Measurements from ENCODE around the gene NCAPD2.
A peak's percentile ranks its signal among the peaks of the same experiment; 100 is the strongest.
"Not testable (repeated sequence)": the region's sequence is repeated elsewhere in the genome, so short reads cannot be mapped to it uniquely, and the experiment has no call there.

The NCAPD2 gene

GRCh38 chr12:6492838-6493496, 935 bp upstream of the NCAPD2 start, which contains the start of gene MRPL51:
TSS of gene MRPL51 (minus strand) at chr12:6493262. CDS start at chr12:6493136, 126 bp downstream.
- DNase-seq (ENCODE audit: low read depth) = peak; percentile 90

GRCh38 chr12:6494258-6494743, 399 bp downstream of the NCAPD2 start:
- DNase-seq (ENCODE audit: low read depth) = no peak

DNA sequence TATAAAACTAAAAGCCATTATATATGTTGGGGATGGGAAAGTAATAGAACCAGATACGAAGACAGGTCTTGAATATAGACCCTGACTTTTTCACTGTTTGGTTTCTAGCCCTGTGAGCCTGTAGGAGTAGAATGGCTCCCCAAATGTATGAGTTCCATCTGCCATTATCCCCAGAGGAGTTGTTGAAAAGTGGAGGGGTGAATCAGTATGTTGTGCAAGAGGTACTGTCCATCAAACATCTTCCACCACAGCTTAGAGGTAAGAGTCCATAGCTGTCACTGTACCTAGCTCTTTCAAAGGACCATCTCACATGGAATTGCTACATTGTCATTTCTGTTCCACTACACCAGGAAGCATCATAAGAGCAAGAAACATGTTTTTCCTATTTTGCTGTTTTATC, 1.1 kb downstream of the NCAPD2 start:
- no peak for DNase-seq (ENCODE audit: low read depth)

DNA sequence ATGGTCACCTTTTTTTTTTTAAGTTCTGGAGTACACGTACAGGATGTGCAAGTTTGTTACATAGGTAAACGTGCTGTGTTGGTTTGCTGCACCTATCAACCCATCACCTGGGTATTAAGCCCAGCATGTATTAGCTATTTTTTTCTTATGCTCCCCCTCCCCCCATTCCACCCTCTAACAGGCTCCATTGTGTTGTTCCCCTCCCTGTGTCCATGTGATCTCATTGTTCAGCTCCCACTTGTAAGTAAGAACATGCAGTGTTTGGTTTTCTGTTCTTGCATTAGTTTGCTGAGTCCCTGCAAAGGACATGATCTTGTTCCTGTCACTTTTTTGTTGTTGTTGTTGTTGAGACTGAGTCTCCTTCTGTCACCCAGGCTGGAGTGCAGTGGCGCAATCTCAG, 3.4 kb downstream of the NCAPD2 start:
- DNase-seq (ENCODE audit: low read depth) = not testable (repeated sequence)

- DNase-seq (ENCODE audit: low read depth) = no peak
These were observed 6.6 kb downstream of the NCAPD2 start for GRCh38 chr12:6500466-6500865.

DNA sequence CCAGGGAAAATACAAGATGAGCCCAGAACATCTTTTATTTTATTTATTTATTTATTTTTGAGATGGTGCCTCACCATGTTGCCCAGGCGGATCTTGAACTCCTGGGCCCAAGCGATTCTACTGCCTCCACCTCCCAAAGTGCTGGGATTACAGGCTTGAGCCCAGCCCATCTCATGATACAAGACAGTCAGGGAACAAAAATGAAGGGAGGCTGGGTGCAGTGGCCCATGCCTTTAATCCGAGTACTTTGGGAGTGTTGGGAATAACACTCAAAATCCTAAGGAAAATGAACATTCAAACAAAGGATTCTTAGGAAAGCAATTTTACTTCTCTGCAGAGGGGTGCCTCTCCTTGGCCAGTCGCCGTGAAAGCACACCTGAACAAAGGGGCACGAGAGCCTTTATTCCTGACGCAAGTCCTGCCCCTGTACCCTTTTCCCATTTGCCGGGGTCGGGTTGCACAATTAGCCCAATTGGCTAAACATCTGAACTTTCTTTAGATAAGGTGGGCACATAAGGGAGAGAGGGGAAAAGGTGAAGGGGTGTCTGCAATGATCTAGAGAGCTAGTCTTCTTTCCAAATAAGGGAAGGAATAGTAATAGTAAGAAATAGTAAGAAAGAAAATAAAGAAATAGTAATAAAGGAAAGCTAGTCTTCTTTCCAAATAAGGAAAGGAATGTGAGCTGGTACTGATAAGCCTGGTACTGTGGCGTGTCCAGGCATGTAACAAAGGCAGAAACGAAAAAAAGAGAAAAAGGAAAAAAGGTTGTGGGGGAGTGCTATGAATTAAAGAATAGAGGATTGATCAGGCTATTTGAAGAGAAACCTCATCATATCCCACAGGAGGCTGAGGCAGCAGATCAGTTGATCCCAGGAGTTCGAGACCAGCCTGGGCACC, 13.4 kb downstream of the NCAPD2 start:
- peak; percentile 46 for DNase-seq (ENCODE audit: low read depth)

DNA sequence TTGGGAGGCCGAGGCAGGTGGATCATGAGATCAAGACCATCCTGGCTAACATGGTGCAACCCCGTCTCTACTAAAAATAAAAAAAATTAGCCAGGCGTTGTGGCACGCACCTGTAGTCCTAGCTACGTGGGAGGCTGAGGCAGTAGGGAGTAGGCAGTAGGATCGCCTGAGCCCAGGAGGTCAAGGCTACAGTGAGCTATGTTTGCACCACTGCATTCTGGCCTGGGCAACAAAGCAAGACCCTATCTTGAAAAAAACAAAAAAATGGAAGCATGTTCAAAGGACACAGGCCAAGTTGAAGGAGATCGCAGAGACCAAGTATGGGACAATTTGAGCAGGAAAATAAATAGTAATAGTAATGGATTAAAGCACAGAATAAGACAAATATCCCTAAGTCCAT, 14.2 kb downstream of the NCAPD2 start:
- no peak for DNase-seq (ENCODE audit: low read depth)

- DNase-seq (ENCODE audit: low read depth) = no peak
These were observed 26.3 kb downstream of the NCAPD2 start for GRCh38 chr12:6520186-6520585.

DNA sequence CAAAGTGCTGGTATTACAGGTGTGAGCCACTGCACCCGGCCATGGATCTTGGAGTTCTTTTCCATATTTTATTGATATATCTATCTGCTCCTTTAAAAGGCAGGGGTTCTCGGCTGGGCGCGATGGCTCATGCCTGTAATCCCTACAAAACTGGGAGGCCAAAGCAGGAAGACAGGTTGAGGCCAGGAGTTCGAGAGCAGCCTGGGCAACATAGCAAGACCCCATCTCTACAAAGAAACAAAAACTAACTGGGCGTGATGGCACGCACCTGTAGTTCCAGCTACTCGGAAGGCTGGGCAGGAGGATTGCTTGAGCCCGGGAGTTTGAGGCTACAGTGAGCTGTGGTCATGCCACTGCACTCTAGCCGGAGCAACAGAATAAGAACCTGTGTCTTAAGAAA, 28.3 kb downstream of the NCAPD2 start:
- no peak for DNase-seq (ENCODE audit: low read depth)

DNA sequence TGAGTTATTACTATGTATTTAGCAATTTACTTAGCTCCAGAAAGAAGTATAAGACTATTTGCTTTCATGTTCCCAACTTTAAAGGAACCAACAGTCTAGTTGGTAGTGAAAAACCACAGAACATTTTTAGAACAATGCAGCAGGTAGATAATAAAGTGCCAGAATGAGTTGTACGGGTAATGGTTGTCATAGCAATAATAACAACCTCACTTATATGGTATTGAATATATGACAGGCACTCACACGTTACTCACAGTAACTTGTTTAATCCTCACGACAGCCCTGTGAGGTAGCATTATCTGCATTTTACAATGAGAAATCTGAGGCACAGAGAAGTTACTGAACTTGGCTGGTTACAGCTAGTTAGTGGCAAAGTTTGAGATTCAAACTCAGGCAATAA, 29.8 kb downstream of the NCAPD2 start:
- no peak for DNase-seq (ENCODE audit: low read depth)

DNA sequence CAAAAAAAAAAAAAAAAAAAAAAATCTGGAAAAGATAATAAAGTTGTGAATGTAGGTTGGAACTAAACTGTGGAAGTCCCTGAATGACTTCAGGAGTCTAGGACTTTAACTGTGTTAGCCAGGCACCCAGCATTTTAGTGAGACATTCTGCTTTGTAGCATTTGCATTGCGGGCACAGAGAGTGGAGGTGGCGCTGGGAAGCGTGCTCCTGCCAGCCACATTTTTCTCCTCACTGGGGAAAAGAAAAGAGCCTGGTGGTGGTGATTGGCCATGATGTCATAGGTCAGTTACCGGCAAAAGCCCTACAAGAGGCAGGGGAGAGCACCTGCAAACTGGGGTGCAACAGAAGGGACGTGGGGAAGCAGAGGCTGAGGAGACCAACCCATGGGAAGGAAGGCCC, 30.7 kb downstream of the NCAPD2 start:
- no peak for DNase-seq (ENCODE audit: low read depth)

DNA sequence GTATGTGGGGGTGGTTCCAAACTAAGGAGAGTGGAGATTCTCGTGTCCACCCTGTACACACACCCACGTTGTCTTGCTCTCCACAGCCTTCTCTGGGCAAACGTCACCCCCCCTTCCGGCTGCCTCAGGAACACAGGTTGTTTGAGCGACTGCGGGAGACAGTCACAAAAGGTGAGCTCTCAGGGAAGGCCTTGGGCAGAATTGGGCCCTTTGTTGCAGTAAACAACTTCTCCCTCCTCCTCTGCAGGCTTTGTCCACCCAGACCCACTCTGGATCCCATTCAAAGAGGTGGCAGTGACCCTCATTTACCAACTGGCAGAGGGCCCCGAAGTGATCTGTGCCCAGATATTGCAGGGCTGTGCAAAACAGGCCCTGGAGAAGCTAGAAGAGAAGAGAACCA, 32.3 kb downstream of the NCAPD2 start:
- no peak for DNase-seq (ENCODE audit: low read depth)

DNA sequence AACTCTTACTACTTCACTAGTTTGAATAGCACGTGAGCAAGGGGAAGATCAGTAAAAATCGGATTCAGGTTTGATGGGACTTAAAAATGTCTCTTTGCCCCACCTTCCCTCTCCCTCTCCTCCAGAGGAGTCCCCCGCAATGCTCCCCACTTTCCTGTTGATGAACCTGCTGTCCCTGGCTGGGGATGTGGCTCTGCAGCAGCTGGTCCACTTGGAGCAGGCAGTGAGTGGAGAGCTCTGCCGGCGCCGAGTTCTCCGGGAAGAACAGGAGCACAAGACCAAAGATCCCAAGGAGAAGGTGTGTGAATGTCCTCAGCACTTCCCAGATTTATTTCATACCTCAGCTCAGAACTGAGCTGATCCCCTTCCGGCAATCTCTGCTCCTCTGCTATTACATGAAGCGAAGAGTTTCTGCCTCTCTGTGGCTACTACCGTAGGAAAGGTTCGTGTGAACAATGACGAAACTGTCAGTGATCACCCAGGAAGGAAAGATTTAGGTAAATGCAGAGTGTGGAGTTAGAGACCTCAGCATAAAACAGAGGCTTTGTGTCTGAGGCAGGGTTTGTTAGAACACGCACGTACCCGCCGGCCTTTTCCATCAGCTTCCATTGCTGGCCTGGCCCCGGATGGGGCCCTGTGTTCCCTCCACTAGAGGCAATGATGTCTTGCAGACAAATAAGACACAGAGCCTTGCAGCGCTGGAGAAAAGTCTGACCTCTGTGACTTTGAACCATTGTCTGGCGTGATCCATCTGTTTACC, 33.0 kb downstream of the NCAPD2 start:
- no peak for DNase-seq (ENCODE audit: low read depth)

DNA sequence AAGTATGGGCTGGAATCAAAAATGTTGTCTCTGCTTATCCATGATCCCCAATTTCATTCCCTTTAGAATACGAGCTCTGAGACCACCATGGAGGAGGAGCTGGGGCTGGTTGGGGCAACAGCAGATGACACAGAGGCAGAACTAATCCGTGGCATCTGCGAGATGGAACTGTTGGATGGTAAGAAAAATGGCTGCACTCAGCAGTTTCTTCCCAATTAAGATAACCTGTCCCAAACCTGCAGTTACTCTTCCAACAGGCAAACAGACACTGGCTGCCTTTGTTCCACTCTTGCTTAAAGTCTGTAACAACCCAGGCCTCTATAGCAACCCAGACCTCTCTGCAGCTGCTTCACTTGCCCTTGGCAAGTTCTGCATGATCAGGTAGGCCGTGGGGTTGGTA, 33.8 kb downstream of the NCAPD2 start:
- DNase-seq (ENCODE audit: low read depth) = no peak

- no peak for DNase-seq (ENCODE audit: low read depth)
These were observed 34.8 kb downstream of the NCAPD2 start for GRCh38 chr12:6528539-6529235.

DNA sequence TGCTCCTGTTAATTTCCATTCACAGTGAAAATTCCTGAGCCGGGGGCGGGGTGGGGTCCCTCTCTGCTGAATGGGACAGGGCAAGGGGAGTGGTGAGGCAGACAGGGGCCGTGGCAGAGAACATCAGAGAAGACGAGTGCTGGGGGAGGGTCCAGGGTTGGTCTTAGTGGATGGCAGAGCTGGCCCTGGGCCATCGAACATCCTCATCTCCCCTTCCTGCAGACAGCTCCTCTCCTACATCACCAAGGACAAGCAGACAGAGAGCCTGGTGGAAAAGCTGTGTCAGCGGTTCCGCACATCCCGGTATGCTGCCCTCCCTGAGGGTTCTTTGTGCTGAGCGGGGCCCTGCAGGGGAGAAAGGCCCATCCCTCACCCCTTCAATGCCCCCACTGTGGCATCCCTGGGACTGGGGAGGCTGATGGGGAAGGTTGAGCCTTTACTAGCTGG, 35.4 kb downstream of the NCAPD2 start:
- DNase-seq (ENCODE audit: low read depth) = no peak

- DNase-seq (ENCODE audit: low read depth) = no peak
These were observed 36.8 kb downstream of the NCAPD2 start for GRCh38 chr12:6530576-6531260.

DNA sequence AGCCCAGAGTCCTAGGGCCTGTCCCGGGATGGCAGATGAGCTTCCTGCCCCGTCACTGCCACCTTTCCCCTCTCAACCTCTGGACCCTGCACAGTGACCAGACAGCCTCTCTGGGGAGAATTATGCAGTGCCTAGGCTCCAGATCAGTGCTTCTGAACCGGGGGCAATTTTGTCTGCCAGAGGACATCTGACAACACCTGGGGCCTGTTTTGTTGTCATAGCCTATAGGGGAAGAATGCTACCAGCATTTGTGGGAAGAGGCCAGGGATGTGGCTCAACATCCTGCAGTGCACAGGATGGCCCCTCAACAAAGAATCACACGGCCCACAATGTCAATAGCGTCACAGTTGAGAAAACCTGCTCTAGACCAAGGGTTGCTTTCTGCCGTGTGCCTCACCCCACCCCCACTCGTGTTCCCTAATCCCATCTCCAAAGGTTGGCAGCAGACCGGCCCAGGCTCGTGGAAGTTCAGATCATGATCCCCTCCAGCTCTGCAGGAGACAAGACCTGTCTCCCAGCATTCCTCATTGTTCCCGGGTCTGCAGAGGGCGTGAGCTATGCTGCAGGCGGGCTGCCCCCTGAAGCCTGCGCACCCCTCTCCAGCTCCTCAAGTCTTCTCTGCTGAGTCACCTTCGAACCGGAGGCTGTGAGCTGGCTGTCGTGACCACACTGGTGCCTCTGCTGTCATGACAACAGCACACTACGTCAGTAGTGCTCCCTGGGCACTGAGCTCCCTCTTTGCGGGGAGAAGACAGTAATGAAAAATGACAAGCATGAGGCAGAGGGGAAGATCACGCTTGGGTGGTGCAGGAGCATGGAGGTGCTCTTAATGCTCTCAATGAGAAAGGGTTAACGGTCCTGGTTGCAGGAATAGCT, 38.4 kb downstream of the NCAPD2 start:
- DNase-seq (ENCODE audit: low read depth) = peak; percentile 96

DNA sequence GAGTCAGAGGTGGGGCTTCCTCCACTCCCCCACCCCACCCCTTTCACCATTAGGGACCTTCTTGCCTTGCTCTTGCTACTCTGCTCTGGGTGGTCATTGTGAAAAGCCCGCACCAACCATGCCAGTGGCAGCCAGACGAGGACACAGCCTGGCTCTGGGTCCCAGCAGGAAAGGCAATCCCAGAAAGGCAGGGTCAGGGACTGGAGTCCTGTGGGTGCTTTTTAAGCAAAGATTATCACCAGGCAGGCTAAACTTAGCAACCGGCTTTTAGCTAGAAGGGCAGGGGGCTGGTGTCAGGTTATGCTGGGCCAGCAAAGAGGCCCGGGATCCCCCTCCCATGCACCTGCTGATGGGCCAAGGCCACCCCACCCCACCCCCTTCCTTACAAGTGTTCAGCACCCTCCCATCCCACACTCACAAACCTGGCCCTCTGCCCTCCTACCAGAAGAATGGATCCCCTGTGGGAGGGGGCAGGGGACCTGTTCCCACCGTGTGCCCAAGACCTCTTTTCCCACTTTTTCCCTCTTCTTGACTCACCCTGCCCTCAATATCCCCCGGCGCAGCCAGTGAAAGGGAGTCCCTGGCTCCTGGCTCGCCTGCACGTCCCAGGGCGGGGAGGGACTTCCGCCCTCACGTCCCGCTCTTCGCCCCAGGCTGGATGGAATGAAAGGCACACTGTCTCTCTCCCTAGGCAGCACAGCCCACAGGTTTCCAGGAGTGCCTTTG, 39.2 kb downstream of the NCAPD2 start:
- DNase-seq (ENCODE audit: low read depth) = peak; percentile 50

- DNase-seq (ENCODE audit: low read depth) = no peak
These were observed 39.7 kb downstream of the NCAPD2 start for GRCh38 chr12:6533653-6533922.

All from amniotic epithelial cell (primary cell).